Hematopoietic multipotent progenitor cell (in vitro differentiated cells): ENCODE data around the gene PPP1R36. TPM values are rescaled to one million over a fixed set of nuclear protein-coding genes. Genes with fewer than 3 reads are reported as not detected.
"Not testable (repeated sequence)": the region's sequence is repeated elsewhere in the genome, so short reads cannot be mapped to it uniquely, and the experiment has no call there.

ENCODE experiments used
- DNase-seq, 3 donors: peaks; one replicate each; pipeline ENCODE4 v3.0.0-alpha.2; 2011 to 2015; ENCODE audit warnings: low read depth in 2 of 3, low spot score in 2 of 3
- total RNA-seq: library from RNA; depleted of rRNA; stranded (reverse); fragments of >200 nt; gene quantifications from one replicate; pipeline ENCODE4 v1.2.3, GENCODE V29; 2012

The PPP1R36 gene
- total RNA-seq, 1 donor = not detected

GRCh38 chr14:64563696-64564095, 13.9 kb downstream of the PPP1R36 start:
- no peak for DNase-seq

DNA sequence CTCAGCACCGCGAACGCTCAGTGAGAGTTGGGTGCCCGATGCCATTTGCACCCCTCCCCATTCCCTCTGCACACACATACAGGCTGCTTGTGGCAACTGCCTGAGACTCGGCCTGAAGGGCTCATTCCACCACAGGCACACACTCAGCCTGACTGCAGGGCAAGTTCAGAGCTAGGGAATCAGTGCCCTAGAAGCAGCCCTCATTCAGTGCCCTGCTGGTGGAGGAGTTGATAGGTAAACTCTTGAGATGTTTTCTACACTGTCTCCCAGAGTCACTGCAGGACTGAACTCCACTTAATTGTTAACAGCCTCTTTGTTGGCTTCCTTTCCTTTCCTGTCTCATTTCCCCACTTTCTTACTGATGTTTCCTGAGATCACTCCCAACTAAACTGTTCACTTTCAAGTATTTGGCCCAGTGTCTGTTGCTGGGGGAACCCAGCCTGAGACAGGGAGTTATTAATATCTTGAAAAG, 16.9 kb downstream of the PPP1R36 start:
- DNase-seq = no peak

DNA sequence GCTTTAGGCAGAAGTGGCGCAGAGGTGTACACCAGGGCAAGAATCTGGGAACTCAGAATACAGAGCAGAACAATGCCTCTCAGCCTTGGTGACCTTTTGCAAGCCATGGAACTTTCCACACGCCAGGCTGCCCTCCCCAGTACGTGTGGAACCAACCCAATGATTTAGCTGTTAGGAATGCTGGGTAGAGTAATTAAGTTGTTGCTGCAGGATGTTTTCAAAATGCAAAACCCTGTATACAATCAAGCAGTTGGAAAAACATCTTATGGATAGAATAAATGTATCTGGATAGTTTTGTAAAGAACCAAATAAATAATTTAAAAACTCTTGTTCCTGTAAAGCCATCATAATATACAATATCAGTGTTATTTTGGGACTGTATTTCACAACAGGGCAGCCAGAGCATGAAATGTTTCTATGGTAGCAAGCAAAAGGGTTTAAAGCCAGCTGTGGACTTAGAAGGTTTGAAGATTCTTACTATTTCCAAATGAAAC, 19.4 kb downstream of the PPP1R36 start:
- DNase-seq = no peak

GRCh38 chr14:64569646-64570045, 19.9 kb downstream of the PPP1R36 start:
- DNase-seq = not testable (repeated sequence)

DNA sequence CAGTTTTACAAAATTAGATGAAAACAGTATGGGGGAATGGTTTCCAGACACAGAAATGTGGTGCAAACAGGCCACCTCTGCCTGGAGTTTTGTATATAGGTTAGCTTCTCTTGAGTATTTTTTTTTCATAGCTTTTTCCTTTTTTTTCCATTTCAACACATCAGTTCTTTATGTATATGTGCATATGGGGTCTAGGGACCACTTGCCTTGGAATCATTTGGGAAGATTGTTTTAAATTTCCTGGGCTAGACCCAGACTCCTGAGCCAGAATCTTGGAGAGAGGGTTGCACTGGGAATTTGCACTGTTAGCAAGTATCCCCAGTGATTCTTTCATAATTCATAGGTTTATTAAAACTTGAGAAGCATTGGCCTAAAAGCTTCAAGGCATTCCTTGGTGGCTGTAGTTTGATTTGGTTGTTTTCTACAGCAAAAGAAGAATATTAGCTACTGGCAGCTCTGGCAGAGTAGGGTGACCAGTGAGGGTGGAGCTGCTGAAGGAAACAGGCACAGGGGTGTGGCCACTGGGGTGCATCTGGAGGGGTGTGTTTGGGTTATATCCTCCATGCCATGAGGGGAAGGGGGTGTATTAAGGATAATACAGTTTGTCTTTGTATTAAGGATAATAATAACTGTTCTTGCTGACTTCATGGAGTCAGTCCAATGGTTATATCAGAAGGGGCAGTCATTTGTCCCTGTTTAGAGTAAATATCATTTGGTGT, 22.8 kb downstream of the PPP1R36 start:
- DNase-seq = no peak

DNA sequence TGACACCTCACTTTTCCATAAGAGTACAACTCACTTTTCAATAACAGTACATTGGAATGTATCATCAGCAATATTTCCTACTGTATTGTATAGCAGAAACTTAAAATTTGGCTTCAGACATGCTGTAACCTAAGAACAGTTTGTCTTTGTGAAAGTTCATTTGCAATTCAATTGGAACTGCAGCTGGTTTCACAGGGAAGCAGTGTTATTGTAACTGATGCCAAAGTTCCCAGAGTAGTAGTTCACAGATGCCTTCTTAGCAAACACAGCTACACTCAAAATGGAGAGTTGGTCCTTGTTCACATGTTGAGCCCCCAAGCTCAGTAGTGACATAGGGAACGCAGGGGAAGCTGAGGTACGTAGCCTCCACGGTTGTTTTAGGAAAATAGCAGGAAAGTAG, 23.3 kb downstream of the PPP1R36 start:
- DNase-seq = no peak

DNA sequence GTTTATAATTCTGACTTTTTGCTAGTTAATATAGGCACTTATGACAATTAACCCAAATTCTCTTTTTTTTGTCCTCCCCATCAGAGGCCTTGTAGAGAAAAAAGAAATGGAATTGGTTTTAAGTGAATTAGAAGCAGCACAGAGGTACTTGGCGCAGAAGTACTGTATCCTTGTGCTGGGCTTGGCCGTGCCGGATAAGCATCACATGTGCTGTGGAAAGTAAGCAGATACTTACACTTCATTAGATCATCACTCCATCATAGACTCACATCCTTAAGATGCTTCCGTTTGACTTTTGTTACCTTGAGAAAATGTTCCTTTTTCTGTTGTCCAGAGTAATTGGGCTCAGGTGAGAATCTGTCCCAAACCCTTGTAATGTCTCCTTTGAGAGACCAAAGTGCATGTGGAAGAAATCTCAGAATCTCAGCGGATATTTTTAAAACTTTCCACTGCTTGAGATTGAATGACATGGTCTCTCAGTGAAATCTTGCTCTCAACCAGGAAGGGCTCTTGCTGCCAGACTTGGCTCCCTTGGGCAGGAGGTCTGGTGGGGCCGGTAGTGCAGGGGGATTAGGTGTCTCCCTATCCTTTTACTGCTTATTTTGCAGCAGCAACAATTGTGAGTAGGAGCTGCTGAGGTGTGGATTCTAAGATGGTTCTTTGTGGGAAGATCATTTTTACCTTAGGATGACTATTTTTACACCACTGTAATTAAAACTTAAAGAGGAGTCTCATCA, 24.8 kb downstream of the PPP1R36 start:
- no peak for DNase-seq

GRCh38 chr14:64577211-64577610, 27.4 kb downstream of the PPP1R36 start:
- DNase-seq = no peak

DNA sequence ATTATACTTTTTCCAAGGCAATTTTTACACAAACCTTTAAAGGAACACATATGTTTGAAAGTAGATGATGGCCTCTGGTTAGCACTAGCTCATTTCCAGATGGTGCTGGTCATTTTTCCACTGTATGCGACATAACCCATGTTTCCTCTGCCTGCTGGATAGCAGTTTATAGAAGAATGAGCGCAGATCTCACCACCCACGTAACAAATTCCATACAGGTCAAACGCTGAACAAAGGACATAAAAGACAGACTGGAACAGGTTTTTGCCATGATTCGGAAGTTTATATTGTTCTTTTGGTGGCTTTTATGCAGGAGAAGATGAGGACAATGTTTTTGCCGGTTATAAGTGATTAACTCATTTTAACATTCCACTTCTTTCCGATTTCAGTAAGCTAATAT, 30.7 kb downstream of the PPP1R36 start:
- DNase-seq = no peak

- DNase-seq = no peak
Observed at GRCh38 chr14:64581363-64581762, 31.6 kb downstream of the PPP1R36 start.

- DNase-seq = no peak
Observed at GRCh38 chr14:64581817-64582216, 32.1 kb downstream of the PPP1R36 start.

- no peak for DNase-seq
Observed at GRCh38 chr14:64584190-64584589, 34.4 kb downstream of the PPP1R36 start.

DNA sequence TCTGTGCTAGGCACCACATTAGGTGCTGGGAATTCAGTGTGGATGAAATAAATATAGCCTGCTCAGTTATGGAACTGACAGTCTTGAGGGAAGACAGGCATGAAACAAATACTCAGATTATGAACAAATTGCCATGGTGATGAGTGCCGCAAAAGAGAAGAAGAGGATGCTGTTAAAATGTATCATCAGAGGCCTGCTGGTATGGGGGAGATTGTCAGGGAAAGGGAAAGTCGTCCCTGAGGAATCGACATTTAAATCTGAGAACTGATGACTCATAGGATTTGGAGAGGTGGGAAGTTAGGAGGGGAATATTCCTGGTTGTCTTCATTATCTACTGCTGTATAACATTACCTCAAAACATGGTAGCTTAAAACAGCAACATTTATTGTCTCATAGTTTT, 42.0 kb downstream of the PPP1R36 start:
- no peak for DNase-seq

DNA sequence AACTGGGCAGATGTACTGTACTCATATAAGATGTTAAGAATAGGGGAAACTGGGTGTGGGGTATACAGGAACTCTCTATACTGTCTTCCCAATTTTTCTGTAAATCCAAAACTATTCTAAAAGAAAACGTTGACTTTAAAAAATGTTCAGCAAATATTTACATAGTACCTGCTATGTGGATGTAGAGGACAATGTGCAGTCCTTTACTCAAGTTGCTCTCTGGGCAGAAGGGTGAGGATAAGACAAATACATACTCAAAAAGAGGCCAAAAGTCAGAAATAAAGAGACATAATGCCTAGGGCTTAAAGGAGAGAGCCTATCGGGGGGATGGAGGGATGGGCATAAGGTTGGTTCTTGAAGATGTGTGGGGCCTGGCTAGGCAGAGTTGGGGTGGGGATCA, 44.7 kb downstream of the PPP1R36 start:
- DNase-seq = no peak

DNA sequence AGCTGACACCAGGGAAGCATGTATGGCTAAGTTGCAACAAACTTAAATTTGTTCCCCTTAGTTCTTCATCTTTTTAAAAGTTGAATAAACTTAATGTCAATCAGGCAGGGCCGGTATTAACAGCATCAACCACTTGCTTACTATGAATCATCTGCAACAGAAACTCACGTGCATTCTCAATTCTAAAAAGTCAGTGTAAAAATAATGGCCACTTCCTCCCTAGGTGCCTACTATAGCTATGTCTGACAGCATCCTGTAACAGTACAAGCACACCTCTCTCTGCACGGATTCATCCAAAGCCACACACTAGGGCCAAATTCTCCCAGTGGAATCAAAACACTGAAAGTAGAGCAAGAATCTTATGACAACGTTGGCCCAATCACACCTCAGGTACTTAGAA, 48.6 kb downstream of the PPP1R36 start:
- no peak for DNase-seq

GRCh38 chr14:64601571-64601970, 51.8 kb downstream of the PPP1R36 start:
- DNase-seq = no peak

DNA sequence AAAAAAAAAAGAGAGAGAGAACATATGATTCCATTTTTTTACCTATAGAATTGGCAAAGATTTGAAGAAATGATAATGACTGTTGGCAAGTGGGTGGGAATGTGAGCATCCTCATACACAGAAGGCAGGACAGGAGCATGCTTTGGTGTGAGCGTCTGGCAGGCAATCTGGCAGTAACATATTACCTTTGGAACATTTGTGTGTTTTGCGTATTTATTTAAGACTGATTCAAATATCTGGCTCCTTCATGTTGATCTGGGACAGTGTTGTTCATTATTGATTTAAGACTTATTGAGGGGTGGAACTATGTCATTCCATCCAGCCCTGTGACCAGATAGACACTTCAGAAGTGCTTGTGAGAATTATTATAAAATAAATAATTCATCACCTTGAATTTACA, 53.1 kb downstream of the PPP1R36 start:
- DNase-seq = no peak

DNA sequence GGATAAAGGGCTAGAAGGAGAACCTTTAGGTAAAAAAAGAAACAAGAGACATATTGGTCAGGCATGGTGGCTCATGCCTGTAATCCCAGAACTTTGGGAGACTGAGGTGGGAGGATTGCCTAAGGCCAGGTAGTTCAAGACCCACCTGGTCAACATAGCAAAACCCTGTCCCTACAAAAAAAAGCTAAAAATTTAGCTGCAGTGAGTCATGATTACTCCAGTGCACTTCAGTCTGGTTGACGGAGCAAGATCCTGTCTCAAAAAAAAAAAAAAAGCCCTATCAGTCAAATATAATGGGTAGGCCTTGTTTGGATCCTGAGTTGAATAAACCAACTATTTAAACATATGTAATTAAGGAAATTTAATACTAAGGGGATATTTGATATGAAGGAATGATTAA, 54.2 kb downstream of the PPP1R36 start:
- no peak for DNase-seq

- DNase-seq = no peak
Observed at GRCh38 chr14:64604881-64605280, 55.1 kb downstream of the PPP1R36 start.

DNA sequence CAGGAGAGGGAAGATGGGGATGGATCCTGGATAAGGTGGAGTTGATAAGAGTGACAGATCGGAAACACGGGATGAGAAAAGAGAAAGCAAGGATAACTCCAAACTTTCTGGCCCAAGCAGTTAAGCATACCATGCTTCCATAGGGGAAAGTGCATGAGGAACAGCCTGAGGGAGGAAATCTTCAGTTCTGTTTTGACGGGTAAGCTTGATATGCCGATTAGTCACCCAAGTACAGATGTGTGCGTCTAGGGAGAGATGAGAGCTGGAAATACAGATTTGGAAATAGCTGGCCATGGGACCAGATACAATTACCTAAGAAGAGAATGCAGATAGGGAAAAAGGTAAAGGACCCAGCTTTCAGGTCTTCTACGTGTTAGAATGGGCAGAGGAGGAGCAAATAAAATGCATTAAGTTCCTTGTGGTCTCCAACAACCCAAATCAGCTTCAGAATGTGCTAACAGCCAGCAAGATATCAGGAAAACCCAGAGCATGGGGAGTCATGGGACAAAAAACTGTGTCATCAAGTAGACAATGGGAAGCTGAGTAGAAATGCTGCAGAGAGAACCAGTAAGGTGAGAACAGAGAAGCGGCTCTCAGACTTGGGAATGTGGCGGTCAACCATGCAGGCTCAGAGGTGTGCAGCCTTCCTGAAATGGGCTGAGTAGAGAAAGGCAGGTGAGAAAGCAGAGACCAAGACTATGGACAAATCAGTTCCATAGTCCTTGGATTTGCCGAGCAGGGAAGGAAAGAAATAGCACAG, 56.3 kb downstream of the PPP1R36 start:
- no peak for DNase-seq

GRCh38 chr14:64610049-64610746, 60.4 kb downstream of the PPP1R36 start:
- DNase-seq = no peak
